ENCODE results near the gene OR52K1. TPM values are rescaled to one million over a fixed set of nuclear protein-coding genes. Genes with fewer than 3 reads are reported as not detected.
"Not testable (repeated sequence)": the region's sequence is repeated elsewhere in the genome, so short reads cannot be mapped to it uniquely, and the experiment has no call there.

OR52K1 gene
- total RNA-seq, 1 donor from 2014 or later, result not detected

DNA sequence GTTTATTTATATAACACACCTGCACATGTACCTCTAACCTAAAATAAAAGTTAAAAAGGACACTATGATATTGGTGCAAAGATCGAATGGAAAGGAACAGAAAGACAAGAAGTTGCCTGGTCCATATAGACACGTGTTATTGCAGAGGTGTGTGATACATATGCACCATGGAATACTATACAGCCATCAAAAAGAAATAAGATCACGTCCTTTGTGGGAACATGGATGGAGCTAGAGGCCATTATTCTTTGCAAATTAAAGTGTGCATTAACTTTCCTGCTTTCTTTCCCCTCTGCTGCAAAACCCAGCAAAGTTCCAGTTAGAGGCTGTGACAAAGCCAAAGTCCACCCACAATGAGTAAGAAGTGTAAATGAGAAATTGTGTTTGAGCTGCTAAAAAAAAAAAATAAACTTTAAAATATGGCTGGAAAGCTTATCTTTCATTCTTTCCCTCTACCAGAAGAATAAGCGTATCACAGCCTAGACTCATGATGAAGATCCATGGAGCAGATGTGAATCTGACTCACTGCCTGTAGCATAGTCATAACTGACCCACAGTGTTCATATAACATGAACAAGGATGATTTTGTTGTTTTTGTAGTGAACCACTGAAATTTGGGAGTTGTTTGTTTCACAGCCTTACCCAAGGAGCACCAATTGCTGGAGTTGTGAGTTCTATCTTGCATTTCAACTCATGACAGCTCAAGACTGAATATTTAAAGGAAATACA lies 9.6 kb downstream of the OR52K1 start:
- DNase-seq, result no peak

DNA sequence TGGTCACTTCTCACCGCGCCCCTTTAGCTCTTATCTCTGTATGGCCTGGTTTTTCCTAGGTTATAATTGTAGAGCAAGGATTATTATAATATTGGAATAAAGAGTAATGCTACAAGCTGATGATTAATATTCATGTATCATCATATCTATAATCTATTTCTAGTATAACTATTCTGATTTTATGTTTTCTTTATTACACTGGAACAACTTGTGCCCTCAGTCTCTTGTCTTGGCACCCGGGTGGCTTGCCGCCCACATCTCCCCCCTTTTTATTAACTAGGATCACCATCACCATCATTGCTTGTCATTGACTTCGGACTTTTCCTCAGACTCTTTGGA lies 11.0 kb downstream of the OR52K1 start:
- DNase-seq, result no peak

DNA sequence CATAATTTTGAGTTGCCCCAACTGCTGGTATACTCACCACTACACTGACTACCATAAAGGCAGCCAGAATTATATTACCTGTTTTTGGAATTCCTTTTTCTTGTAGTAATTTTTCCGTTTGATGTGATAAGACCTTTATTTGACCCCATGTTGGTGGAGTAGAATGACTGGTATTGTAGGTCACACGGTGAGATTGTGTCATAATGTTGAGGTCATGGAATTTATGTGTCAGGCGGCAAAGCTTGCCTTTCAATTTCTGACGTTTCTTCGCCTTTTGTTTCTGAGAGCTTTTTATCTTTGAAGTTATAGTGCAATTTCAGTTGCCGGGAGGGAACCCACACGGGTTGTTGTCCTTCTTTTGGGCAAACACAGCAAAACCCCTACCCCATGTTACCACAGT lies 13.0 kb downstream of the OR52K1 start:
- DNase-seq, result no peak

DNA sequence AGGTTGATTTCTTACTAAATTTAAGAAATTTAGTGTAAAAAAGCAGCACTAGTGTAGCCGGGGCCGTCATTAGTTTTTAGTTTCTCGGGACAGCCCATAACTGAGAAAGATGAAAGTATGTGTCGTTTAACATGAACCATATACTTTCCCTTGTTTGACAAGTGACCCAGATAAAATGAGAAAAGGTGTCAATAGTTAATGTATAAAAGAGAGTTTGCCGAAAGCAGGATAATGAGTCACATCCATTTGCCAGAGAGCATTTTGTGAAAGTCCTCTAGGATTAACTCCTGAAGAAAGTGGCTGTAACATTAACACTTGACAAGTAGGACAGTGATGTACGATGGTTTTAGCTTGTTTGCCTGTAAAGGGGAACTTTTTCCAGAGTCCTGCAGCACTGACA lies 13.5 kb downstream of the OR52K1 start:
- DNase-seq, result no peak

DNA sequence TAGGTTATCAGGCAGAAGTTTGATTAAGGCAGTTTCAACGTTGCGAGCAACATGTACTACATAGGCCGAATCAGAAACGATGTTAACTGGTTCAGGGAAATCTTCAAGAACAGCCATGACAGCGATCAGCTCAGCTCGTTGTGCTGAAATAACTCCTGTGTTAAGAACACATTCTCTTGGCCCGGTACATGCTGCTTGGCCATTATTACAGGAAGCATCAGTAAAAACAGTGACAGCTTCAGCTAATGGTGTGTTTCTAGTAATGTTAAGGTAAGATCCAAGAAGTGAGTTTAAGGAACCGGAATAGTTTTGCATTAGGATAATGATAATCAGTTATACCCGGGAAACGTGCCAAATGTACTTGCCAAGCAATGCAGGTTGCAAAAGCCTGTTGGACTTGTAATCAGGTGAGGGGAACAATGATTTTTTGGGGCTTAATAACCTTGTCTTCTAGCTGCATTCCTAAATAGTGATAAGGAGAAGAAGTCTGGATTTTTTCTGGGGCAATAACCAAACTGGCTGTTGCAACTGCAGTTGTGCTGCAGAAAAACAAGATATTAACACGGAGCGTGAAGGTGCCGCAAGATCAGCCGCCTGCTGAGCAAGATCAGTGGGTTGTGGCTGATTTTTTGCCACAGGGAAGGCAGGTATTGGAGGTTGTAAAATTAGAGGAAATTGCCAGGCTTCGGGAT lies 14.3 kb downstream of the OR52K1 start:
- DNase-seq, result no peak

DNA sequence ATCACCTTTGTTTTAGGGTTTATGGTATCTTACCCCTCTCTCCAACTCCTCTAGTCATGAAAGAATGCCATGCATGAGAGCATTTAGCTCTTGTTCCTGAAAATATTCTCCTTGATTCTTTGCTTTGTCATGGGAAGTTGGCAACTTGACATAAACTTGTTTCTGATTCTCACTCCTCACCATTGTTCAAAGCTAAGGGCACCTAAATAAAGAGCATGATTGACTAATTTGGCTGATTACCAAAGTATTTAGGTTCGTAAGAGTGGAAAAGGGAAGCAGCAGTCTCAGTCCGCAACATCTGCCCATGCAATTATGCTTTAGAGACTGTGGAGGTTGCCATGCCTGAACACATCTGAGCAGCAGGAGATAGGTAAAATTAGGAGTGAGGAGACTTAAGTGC lies 26.4 kb downstream of the OR52K1 start:
- DNase-seq, result no peak

DNA sequence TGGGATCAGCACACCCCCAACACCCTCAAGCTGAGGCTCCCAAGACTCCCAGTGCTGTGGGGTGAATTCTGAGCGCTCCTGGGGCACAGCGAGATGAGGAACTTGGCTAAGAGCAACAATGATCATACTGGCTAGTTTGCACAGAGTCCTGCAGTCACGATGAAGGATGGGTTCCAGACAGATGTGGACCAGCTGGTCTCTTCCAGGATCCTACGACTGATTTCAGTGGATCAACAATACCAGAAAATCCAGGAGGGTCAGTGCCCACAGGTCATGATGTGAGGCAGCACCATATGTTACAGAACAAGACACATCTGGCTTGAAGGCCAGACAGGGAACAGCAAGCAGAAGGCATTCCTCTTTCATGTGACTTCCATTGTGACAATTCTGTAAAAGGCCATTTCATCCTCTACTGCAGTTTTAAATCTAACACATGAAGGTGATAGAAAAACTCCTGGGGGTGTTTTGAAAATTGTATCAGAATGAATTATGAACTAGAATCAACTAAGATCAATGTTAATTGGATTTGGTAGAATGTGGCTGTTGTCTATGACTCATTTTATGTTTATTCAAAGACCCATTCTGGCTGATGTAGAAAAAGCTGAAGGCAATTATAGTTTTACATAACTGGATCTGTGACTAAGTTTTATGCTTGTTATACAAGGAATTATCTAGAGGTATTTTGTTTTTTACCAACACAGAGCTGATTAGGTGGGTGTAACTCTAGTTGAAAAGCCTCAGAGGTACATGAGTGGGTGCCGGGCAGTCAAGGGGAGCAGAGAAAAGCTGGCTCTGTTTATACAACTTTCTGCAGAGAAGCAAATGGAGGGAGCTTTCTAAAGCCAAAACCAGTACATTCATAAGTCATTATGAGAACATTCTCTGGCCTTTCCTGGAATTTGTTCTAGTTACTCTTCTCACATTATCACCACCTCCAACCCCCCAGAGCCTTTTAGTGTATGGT lies 29.1 kb downstream of the OR52K1 start:
- DNase-seq, result no peak

DNA sequence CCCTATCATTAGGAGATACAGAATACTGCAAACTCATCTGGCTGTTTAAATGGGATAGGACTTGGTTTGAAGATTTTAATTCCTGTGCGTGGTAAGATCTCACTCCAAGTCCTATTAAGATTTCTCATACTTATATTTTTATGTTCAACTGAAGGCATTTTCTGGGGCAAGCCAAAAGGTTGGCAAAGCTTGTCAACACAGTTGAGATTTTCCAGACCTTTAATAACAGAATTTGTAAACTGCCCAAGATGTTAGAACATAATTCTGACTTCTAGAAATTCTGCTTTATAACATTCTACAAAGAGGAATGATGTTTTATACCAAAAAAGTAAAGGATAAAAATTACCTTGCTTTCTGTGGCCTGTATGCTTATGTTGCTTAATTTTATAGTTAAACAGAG lies 31.8 kb downstream of the OR52K1 start:
- no peak for DNase-seq

DNA sequence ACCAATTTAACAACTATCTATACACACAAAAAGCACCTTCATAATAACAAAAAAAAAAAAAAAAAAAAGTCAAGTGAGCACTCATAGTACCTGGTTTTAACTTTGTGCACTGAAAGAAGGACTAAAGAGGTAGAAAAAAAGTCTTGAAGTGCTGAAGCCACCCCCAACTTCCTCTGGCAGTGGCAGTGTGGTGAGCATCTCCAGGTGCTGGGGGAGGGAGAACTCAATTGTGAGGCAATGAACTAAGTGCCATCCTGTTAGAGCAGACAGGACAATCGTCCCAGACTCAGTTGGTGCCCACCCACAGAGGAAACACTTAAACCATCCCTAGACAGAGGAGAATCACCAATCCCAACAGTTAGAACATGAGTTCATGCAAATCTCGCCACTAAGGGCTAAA lies 39.9 kb downstream of the OR52K1 start:
- DNase-seq, result no peak

DNA sequence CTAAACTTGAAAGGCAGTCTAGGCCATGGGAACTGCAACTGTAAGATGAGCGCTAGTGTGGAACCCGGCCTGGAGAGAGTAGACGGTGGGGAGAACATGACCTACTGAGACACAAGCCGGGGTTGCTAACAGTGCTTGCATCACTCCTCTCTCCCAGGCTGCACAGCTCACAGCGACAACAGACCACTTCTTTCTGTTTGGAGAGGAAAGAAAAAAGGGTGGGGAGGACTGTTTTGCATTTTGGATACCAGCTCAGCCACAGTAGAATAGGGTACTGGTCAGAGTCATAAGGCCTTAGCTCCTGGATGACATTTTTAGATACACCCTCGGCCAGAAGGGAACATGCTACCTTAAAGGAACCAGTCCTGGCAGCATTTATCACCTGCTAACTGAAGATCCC lies 40.3 kb downstream of the OR52K1 start:
- DNase-seq, result no peak

DNA sequence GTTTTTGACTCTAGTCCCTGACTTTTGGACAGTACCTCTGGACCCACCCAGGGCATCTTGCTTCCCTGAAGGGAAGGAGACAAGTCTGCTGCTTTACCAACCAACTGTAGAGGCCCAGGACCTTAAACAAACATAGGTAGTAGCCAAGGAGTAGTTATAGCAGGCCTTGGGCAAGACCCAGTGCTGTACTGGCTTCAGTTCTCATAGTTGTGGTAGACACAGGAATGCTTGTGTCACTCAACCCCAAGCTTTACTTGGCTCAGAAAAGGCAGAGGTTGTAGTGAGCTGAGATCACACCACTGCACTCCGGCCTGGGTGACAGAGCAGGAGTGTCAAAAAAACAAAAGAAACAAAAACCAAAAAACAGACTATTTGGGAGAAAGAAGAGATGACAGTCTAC lies 41.2 kb downstream of the OR52K1 start:
- no peak for DNase-seq

DNA sequence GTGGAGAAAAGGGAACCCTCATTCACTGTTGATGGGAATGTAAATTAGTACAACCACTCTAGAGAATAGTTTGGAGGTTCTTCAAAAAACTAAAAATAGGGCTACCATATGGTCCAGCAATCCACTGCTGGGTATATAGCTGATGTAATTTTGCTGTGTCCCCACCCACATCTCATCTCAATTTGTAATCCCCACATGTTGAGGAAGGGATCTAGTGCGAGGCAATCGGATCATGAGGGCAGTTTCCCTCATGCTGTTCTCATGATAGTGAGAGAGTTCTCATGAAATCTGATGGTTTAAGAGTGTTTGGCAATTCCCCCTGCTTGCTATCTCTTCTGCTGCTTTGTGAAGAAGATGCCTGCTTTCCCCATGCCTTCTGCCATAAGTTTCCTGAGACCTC lies 45.5 kb downstream of the OR52K1 start:
- no peak for DNase-seq

DNA sequence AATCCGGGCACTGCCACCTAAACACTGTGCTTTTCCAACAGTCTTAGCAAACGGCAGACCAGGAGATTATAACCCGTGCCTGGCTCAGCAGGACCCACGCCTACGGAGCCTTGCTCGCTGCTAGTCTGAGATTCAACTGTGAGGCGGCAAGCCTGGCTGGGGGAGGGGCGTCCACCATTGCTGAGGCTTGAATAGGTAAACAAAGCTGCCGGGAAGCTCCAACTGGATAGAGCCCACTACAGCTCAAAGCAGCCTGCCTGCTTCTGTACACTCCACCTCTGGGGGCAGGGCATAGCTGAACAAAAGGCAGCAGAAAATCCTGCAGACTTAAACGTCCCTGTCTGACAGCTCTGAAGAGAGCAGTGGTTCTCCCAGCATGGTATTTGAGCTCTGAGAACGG lies 49.2 kb downstream of the OR52K1 start:
- not testable (repeated sequence) for DNase-seq

DNA sequence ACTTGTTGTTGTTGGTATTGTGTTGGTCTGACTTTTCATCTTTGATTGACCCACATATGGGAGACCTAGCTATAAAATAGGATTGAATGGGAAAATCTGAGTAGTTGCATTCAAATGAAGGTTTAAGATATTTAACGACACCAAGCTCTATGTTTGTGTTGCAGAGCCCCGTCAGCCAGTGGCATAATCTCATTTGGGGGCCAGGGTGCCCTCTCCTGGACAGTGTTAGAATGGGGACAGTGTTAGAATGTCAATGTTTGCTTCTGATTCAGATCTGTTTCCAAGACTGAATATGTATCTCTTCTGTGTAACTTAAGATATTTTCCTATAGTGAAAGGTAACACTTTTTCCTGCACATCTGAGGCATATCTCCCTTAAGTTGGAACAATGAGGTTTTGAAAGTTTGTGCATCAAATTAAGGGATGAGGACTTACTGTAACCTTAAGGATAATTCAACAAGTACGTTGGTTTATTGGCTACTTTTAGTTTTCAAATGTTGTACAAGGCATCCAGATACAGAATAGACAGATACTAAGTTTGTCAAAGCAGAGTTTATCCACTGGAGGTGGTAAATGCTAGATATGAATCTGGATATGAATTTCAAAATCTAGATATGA lies 57.3 kb downstream of the OR52K1 start:
- DNase-seq, result no peak

DNA sequence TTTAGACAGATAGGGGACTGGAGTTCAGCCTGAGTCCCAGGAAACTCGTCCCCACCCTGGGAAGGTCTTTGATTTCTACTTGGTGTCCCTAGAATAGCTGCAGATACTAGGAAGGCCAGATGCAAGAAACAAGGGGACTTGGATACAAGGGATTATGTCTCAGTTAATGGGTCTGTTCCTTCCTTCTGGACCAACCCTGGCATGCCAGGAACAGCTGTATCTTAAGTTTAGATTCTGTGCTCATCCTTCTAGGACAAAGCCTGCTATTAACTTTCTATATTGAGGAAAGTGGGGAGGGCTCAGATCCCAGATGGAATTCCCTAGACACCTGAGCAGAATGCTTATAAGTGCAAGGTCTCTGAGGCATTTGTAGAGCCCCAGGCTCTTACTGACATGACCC lies 58.6 kb downstream of the OR52K1 start:
- no peak for DNase-seq

Other genes with a start within 250 kb of the OR52K1 start
- gene OR52B4, start 114.3 kb upstream of the OR52K1 start, total RNA-seq, result not detected
- gene TRIM21, start 88.9 kb upstream of the OR52K1 start, total RNA-seq, result 10.0 TPM
- not detected for gene OR52K2, start 33.4 kb upstream of the OR52K1 start, total RNA-seq
- not detected for gene OR52M1, start 62.5 kb downstream of the OR52K1 start, total RNA-seq
- not detected for gene OR52I2, start 99.1 kb downstream of the OR52K1 start, total RNA-seq
- not detected for gene OR52I1, start 111.4 kb downstream of the OR52K1 start, total RNA-seq
- 7.7 TPM for gene TRIM68, start 125.6 kb downstream of the OR52K1 start, total RNA-seq
- gene OR51D1, start 154.8 kb downstream of the OR52K1 start, total RNA-seq, result not detected
- 1.1 TPM for gene OR51E1, start 161.3 kb downstream of the OR52K1 start, total RNA-seq
- 0.10 TPM for gene OR51E2, start 215.2 kb downstream of the OR52K1 start, total RNA-seq
- not detected for gene MMP26, start 222.1 kb downstream of the OR52K1 start, total RNA-seq